Mesenchymal stem cell (in vitro differentiated cells and primary cell): ENCODE results near the gene FDPS. TPM values are rescaled to one million over a fixed set of nuclear protein-coding genes. Genes with fewer than 3 reads are reported as not detected.

Experiments used
- DNase-seq: peaks from one replicate; pipeline ENCODE4 v3.0.0-alpha.2; 2013
- H2AFZ ChIP-seq: one replicate; pipeline ENCODE4 v1.6.1; 2013; ENCODE audit warnings: low read depth, mild to moderate bottlenecking, control low read depth, inconsistent platforms, low read length, moderate library complexity
- H2AK5ac ChIP-seq: 2 replicates; pipeline ENCODE4 v1.6.1; 2013; ENCODE audit warnings: low read length, moderate library complexity, mild to moderate bottlenecking, inconsistent platforms; ENCODE audit not compliant: severe bottlenecking
- H2BK120ac ChIP-seq: one replicate; pipeline ENCODE4 v1.6.1; 2013; ENCODE audit warnings: low read depth, mild to moderate bottlenecking, inconsistent platforms, low read length, moderate library complexity
- H2BK12ac ChIP-seq, 2 experiments: one replicate each; pipeline ENCODE4 v1.6.1; 2013; ENCODE audit warnings: inconsistent platforms in 2 of 2, low read length in 2 of 2, mild to moderate bottlenecking in 2 of 2, moderate library complexity in 2 of 2, control low read depth in 1 of 2
- H2BK15ac ChIP-seq: one replicate; pipeline ENCODE4 v1.6.1; 2013; ENCODE audit warnings: mild to moderate bottlenecking, low read depth, inconsistent platforms; ENCODE audit not compliant: poor library complexity, severe bottlenecking
- H2BK5ac ChIP-seq: 2 replicates; pipeline ENCODE4 v1.6.1; 2013; ENCODE audit warnings: low read depth, mild to moderate bottlenecking, low read length, control low read depth, inconsistent platforms; ENCODE audit not compliant: poor library complexity, severe bottlenecking
- H3K14ac ChIP-seq, 2 experiments: one replicate each; pipeline ENCODE4 v1.6.1; 2013; ENCODE audit warnings: inconsistent platforms in 2 of 2, low read length in 2 of 2, control low read depth in 1 of 2, mild to moderate bottlenecking in 1 of 2, moderate library complexity in 1 of 2
- H3K18ac ChIP-seq, 2 experiments: one replicate each; pipeline ENCODE4 v1.6.1; 2013; ENCODE audit warnings: inconsistent platforms in 2 of 2, low read length in 2 of 2, control low read depth in 1 of 2, low read depth in 1 of 2, mild to moderate bottlenecking in 1 of 2
- H3K23ac ChIP-seq, 2 experiments: one replicate each; pipeline ENCODE4 v1.6.1; 2013; ENCODE audit warnings: inconsistent platforms in 2 of 2, low read length in 2 of 2, mild to moderate bottlenecking in 2 of 2, moderate library complexity in 2 of 2, control low read depth in 1 of 2
- H3K27ac ChIP-seq: 2 replicates; pipeline ENCODE4 v1.5.1; 2013; ENCODE audit warnings: mild to moderate bottlenecking, moderate library complexity, low read length, control low read depth, inconsistent platforms; ENCODE audit not compliant: poor library complexity, severe bottlenecking
- H3K27me3 ChIP-seq, 2 experiments: 2 replicates each; pipeline versions ENCODE4 v1.6.1 to v1.7.0; 2013; ENCODE audit warnings: low read length in 2 of 2, mild to moderate bottlenecking in 2 of 2, moderate library complexity in 2 of 2, control low read depth in 1 of 2, inconsistent platforms in 1 of 2; ENCODE audit not compliant: control insufficient read depth in 1 of 2, insufficient read depth in 1 of 2
- H3K36me3 ChIP-seq, 2 experiments: 2 replicates each; pipeline versions ENCODE4 v1.6.1 to v1.7.0; 2013; ENCODE audit warnings: low read length in 2 of 2, control low read depth in 1 of 2, inconsistent platforms in 1 of 2, low read depth in 1 of 2, mild to moderate bottlenecking in 1 of 2; ENCODE audit not compliant: insufficient read depth in 2 of 2, control insufficient read depth in 1 of 2
- H3K4ac ChIP-seq, 2 experiments: one replicate each; pipeline ENCODE4 v1.6.1; 2013; ENCODE audit warnings: inconsistent platforms in 2 of 2, low read length in 2 of 2, mild to moderate bottlenecking in 2 of 2, moderate library complexity in 2 of 2, control low read depth in 1 of 2, low read depth in 1 of 2
- H3K4me1 ChIP-seq: 2 replicates; pipeline ENCODE4 v1.6.1; 2013; ENCODE audit warnings: low read depth, low read length, control low read depth; ENCODE audit not compliant: control insufficient read depth, insufficient read depth
- H3K4me2 ChIP-seq: 2 replicates; pipeline ENCODE4 v1.6.1; 2013; ENCODE audit warnings: low read length, mild to moderate bottlenecking, inconsistent platforms; ENCODE audit not compliant: poor library complexity, severe bottlenecking
- H3K4me3 ChIP-seq, 2 experiments: 2 replicates each; pipeline versions ENCODE4 v1.5.1 to v1.7.0; 2013; ENCODE audit warnings: low read length in 2 of 2, mild to moderate bottlenecking in 2 of 2, control low read depth in 1 of 2, low read depth in 1 of 2; ENCODE audit not compliant: insufficient read depth in 1 of 2
- H3K79me1 ChIP-seq: replicated peaks from 2 replicates; pipeline ENCODE4 v1.6.1; 2013; ENCODE audit warnings: mild to moderate bottlenecking, control low read depth, low read length, inconsistent platforms; ENCODE audit not compliant: poor library complexity, severe bottlenecking
- H3K9ac ChIP-seq: 2 replicates; pipeline ENCODE4 v1.7.0; 2013; ENCODE audit warnings: mild to moderate bottlenecking, low read length, moderate library complexity
- H3K9me3 ChIP-seq: 2 replicates; pipeline ENCODE4 v1.7.0; 2013; ENCODE audit warnings: mild to moderate bottlenecking, low read length; ENCODE audit not compliant: control insufficient read depth
- H4K8ac ChIP-seq: one replicate; pipeline ENCODE4 v1.6.1; 2013; ENCODE audit warnings: inconsistent platforms, mild to moderate bottlenecking, low read length, moderate library complexity
- H4K91ac ChIP-seq: one replicate; pipeline ENCODE4 v1.6.1; 2013; ENCODE audit warnings: mild to moderate bottlenecking, low read length, inconsistent platforms
- WGBS: methylation state at CpG from one replicate; pipeline ENCODE4 v1.1.7; 2013; ENCODE audit warnings: mixed read lengths; 5-methylcytosine and 5-hydroxymethylcytosine counted together
- polyA plus RNA-seq, 2 experiments: library from polyadenylated mRNA; stranded (reverse); fragments of 200-250 nt; gene quantifications; one replicate each; pipeline ENCODE4 v1.2.3, GENCODE V29; 2013

Gene FDPS
- polyA plus RNA-seq (2013, experiment 1 of 2) = 478 TPM
- polyA plus RNA-seq (2013, experiment 2 of 2) = 472 TPM

DNA sequence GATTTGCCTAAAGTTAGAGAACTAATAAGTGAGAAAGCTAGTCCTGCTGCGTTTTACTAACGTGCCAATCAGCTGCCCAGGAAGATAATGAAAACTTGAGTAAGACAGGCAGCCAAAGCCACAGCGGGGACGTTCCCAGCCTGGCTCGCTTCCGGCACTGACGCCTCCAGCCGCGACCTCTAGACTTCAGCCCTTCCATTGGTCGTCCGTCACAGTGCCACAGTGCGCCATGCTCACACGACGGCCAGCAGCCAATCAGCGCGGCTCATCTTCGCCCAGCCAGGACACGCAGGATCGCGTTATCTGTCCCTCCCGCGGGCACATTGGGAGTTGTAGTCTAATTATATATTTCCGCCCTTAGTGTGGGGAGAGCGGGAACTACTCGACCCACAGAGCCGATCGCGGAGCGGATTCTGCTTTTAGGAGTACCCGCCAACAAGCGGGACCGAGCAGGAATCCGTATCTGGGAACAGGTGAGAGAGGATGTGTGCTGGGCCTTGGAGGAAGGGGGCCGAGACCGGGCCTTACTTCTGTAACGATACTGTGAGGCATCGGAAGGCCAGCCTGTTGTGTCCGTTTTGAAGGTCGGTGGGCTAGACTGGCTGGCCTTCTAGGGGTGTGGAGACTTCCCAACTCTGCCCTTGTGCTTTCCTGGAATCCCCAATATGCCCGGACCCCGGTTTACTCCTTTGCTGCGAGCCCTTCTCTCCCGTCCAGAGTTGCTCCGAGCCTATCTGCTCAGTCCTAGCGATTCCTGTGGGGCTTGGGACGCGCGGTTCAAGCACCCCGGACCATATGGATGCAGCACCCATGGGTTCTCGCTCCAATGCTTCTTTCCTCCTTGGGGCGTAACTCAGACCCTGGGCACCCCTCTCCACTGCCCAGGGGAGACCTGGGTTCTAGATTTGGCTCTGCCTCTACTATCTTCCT lies at the start of gene FDPS:
Gene FDPS (plus strand): TSS at position 374 of the 930 bp plus-strand sequence. CDS start 924 bp downstream, outside the sequence.
- H3K27ac ChIP-seq = peak within 1 kb of the TSS; percentile 89
- H3K4me2 ChIP-seq = peak within 1 kb of the TSS; percentile 94
- peak within 1 kb of the TSS; percentile 68 for H2BK120ac ChIP-seq
- H2BK5ac ChIP-seq = no peak within 1 kb of the TSS
- H3K36me3 ChIP-seq = peaks cover 20 to 33% of the 10 kb centered on the region in 2 experiments
- H4K91ac ChIP-seq = peak within 1 kb of the TSS; percentile 79
- H3K23ac ChIP-seq = peak within 1 kb of the TSS in 1 of 2 experiments; percentile 81
- H2AFZ ChIP-seq = no peak within 1 kb of the TSS
- peaks cover 22% of the 10 kb centered on the region for H3K4me1 ChIP-seq
- peak within 1 kb of the TSS; percentile 93 for H3K9ac ChIP-seq
- H3K4me3 ChIP-seq = peak within 1 kb of the TSS; percentile 75 to 99
- peak within 1 kb of the TSS; percentile 72 for H2AK5ac ChIP-seq
- H3K9me3 ChIP-seq = no peaks in the 10 kb centered on the region
- H3K27me3 ChIP-seq = no peaks in the 10 kb centered on the region
- peak within 1 kb of the TSS in 1 of 2 experiments; percentile 85 for H2BK12ac ChIP-seq
- H3K14ac ChIP-seq = peak within 1 kb of the TSS in 1 of 2 experiments; percentile 45
- WGBS = under 1% methylated on average over 49 of the region's 51 CpGs
- H4K8ac ChIP-seq = peak within 1 kb of the TSS; percentile 82
- H2BK15ac ChIP-seq = peak within 1 kb of the TSS; percentile 86
- peak within 1 kb of the TSS; percentile 78 to 92 for H3K18ac ChIP-seq
- DNase-seq = peak; percentile 99
- H3K4ac ChIP-seq = peak within 1 kb of the TSS; percentile 69 to 96
- peaks cover 12% of the 10 kb centered on the region for H3K79me1 ChIP-seq

DNA sequence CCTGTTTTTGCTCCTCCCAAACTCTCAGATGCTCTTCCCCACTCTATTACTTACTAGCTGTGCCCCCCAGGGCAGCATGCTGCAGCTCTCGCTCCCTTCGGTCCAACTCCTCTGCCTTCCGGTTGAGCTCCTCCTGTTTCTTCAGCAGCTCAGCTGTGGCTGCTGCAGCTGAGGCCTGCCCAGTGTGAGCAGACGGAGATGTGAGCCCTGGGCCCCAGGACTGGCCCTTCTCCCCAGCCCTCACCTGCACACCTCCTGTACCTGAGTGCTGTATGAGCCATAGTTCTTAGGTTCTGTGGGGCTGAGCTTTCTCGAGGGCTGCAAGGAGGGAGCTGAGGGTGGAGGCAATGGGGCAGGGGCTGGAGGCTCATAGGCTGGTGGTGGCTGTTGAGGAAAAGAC lies 48.4 kb upstream of the FDPS start:
- 97% methylated on average over 4 of the region's 5 CpGs for WGBS
- Histone ChIP-seq H3K9ac (peak overlapping the region; percentile 96), H3K9me3 (no peaks in the 10 kb centered on the region), H3K27me3 (no peaks in the 10 kb centered on the region), H3K79me1 (peaks cover 15% of the 10 kb centered on the region), H2AK5ac (no peak overlapping the region), H2BK12ac (peak overlapping the region in 1 of 2 experiments; percentile 33), H3K4me2 (no peak overlapping the region), H2BK120ac (no peak overlapping the region), H3K18ac (no peak overlapping the region), H3K14ac (no peak overlapping the region), H3K4ac (peak overlapping the region in 1 of 2 experiments; percentile 30), H3K4me1 (peaks cover 20% of the 10 kb centered on the region), H3K23ac (no peak overlapping the region), H3K36me3 (peaks cover 45 to 64% of the 10 kb centered on the region in 2 experiments), H2BK15ac (no peak overlapping the region), H3K27ac (no peak overlapping the region), H4K91ac (no peak overlapping the region), H4K8ac (peak overlapping the region; percentile 35), H2AFZ (no peak overlapping the region), H2BK5ac (no peak overlapping the region), H3K4me3 (peak overlapping the region in 1 of 2 experiments; percentile 95)
- DNase-seq = no peak

DNA sequence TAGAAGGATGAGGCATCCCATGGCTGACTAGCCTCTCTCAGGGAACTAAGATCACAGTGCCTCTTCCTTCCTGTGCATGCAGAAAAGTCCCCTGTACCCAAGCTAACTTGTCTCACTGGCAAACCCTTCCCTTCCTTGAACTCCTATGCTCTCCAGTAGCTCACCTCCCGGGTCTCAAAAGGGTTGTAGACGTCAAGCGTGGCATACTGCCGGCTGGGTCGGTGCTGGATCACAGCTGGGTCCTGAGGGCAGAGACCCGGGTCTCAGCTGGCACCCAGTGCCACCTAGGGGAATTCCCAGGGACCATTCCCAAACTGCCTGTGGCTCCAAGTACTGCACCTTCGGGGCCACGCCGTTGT lies 47.2 kb upstream of the FDPS start:
- peak overlapping the region; percentile 96 for H3K9ac ChIP-seq
- no peaks in the 10 kb centered on the region for H3K27me3 ChIP-seq
- H2AK5ac ChIP-seq = peak overlapping the region; percentile 10
- DNase-seq = no peak
- H2BK15ac ChIP-seq = no peak overlapping the region
- peak overlapping the region; percentile 61 for H4K8ac ChIP-seq
- H3K23ac ChIP-seq = peak overlapping the region; percentile 47
- peak overlapping the region; percentile 83 to 97 for H3K18ac ChIP-seq
- peak overlapping the region; percentile 88 for H3K4me2 ChIP-seq
- no peak overlapping the region for H4K91ac ChIP-seq
- peaks cover 15% of the 10 kb centered on the region for H3K79me1 ChIP-seq
- H2BK120ac ChIP-seq = no peak overlapping the region
- H3K4ac ChIP-seq = peak overlapping the region in 1 of 2 experiments; percentile 56
- peak overlapping the region; percentile 77 to 95 for H3K4me3 ChIP-seq
- peak overlapping the region; percentile 47 for H2AFZ ChIP-seq
- peak overlapping the region in 1 of 2 experiments; percentile 8 for H2BK12ac ChIP-seq
- WGBS = 6% methylated on average over 9 of the region's 9 CpGs
- H3K27ac ChIP-seq = peak overlapping the region; percentile 88
- H3K9me3 ChIP-seq = no peaks in the 10 kb centered on the region
- peaks cover 13% of the 10 kb centered on the region for H3K4me1 ChIP-seq
- H3K36me3 ChIP-seq = peaks cover 44 to 70% of the 10 kb centered on the region in 2 experiments
- H3K14ac ChIP-seq = peak overlapping the region in 1 of 2 experiments; percentile 91
- H2BK5ac ChIP-seq = no peak overlapping the region
